Measurements from ENCODE around the gene TLE4.

TLE4 gene

GRCh38 chr9:79615038-79615437 lies 43.3 kb downstream of the TLE4 start:
- no peak overlapping the region for H3K9ac ChIP-seq (ENCODE audit: low read depth, low read length, poor library complexity, severe bottlenecking)
- no peaks in the 10 kb centered on the region for H3K9me3 ChIP-seq (ENCODE audit: insufficient read depth, low read depth, low read length)
- H3K79me2 ChIP-seq (ENCODE audit: insufficient read depth, low read length) = peaks cover 89% of the 10 kb centered on the region
- no peaks in the 10 kb centered on the region for H3K27me3 ChIP-seq (ENCODE audit: insufficient read depth, low read length, poor library complexity, severe bottlenecking)
- H3K4me2 ChIP-seq (ENCODE audit: low read depth, low read length, poor library complexity, severe bottlenecking) = no peak overlapping the region
- H2AFZ ChIP-seq (ENCODE audit: low read length) = no peak overlapping the region
- H3F3A ChIP-seq (ENCODE audit: low read depth) = no peaks in the 10 kb centered on the region
- H3K9me2 ChIP-seq (replicated peaks; ENCODE audit: low read depth, low read length) = no peaks in the 10 kb centered on the region
- H3K4me3 ChIP-seq (ENCODE audit: low read length, poor library complexity, severe bottlenecking) = no peak overlapping the region
- TF ChIP-seq, protein P1, sequence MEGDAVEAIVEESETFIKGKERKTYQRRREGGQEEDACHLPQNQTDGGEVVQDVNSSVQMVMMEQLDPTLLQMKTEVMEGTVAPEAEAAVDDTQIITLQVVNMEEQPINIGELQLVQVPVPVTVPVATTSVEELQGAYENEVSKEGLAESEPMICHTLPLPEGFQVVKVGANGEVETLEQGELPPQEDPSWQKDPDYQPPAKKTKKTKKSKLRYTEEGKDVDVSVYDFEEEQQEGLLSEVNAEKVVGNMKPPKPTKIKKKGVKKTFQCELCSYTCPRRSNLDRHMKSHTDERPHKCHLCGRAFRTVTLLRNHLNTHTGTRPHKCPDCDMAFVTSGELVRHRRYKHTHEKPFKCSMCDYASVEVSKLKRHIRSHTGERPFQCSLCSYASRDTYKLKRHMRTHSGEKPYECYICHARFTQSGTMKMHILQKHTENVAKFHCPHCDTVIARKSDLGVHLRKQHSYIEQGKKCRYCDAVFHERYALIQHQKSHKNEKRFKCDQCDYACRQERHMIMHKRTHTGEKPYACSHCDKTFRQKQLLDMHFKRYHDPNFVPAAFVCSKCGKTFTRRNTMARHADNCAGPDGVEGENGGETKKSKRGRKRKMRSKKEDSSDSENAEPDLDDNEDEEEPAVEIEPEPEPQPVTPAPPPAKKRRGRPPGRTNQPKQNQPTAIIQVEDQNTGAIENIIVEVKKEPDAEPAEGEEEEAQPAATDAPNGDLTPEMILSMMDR (conservative IDR thresholded peaks at IDR 0.05; ENCODE audit: low read length) = no peak
- no peak for TF ChIP-seq EZH2phosphoT487 (IDR thresholded peaks at IDR 0.05; ENCODE audit: borderline replicate concordance)
- peaks cover 58% of the 10 kb centered on the region for H3K4me1 ChIP-seq (ENCODE audit: insufficient read depth, low read length, poor library complexity, severe bottlenecking)
- H3K36me3 ChIP-seq (ENCODE audit: insufficient read depth, low read length) = peaks cover 10% of the 10 kb centered on the region; the same call in 1 of the 2 replicates
- H4K20me1 ChIP-seq (ENCODE audit: insufficient read depth, low read length, poor library complexity, severe bottlenecking) = peaks cover 14% of the 10 kb centered on the region

DNA sequence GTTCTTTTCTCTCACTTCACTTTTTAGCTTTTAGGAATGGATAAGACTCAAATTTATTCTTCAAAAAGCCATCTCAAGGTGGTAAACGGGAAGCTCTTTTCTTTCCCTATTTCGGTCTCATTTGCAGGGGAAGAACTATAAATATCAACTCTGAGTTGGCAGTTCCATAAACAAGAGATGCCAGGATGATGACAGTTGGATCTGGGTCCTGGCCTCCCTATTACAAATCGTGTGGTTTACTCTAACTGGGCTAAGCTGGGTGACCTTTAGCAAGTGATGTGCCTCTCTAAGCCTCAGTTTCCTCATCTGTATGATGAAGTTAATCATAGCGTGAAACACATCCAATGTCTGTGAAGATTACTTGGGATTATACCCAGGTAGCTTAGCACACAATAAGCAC lies 44.2 kb downstream of the TLE4 start:
- no peaks in the 10 kb centered on the region for H3F3A ChIP-seq (ENCODE audit: low read depth)
- TF ChIP-seq, protein P1 (conservative IDR thresholded peaks at IDR 0.05; ENCODE audit: low read length) = no peak
- TF ChIP-seq EZH2phosphoT487 (IDR thresholded peaks at IDR 0.05; ENCODE audit: borderline replicate concordance) = no peak
- H3K9ac ChIP-seq (ENCODE audit: low read depth, low read length, poor library complexity, severe bottlenecking) = no peak overlapping the region
- H3K79me2 ChIP-seq (ENCODE audit: insufficient read depth, low read length) = peaks cover 90% of the 10 kb centered on the region
- H3K4me3 ChIP-seq (ENCODE audit: low read length, poor library complexity, severe bottlenecking) = no peak overlapping the region
- H4K20me1 ChIP-seq (ENCODE audit: insufficient read depth, low read length, poor library complexity, severe bottlenecking) = peaks cover 10% of the 10 kb centered on the region
- H2AFZ ChIP-seq (ENCODE audit: low read length) = no peak overlapping the region
- H3K9me2 ChIP-seq (replicated peaks; ENCODE audit: low read depth, low read length) = no peaks in the 10 kb centered on the region
- H3K4me1 ChIP-seq (ENCODE audit: insufficient read depth, low read length, poor library complexity, severe bottlenecking) = peaks cover 56% of the 10 kb centered on the region
- no peaks in the 10 kb centered on the region for H3K27me3 ChIP-seq (ENCODE audit: insufficient read depth, low read length, poor library complexity, severe bottlenecking)
- peaks cover 10% of the 10 kb centered on the region; the same call in 1 of the 2 replicates for H3K36me3 ChIP-seq (ENCODE audit: insufficient read depth, low read length)
- no peaks in the 10 kb centered on the region for H3K9me3 ChIP-seq (ENCODE audit: insufficient read depth, low read depth, low read length)
- no peak overlapping the region for H3K4me2 ChIP-seq (ENCODE audit: low read depth, low read length, poor library complexity, severe bottlenecking)

DNA sequence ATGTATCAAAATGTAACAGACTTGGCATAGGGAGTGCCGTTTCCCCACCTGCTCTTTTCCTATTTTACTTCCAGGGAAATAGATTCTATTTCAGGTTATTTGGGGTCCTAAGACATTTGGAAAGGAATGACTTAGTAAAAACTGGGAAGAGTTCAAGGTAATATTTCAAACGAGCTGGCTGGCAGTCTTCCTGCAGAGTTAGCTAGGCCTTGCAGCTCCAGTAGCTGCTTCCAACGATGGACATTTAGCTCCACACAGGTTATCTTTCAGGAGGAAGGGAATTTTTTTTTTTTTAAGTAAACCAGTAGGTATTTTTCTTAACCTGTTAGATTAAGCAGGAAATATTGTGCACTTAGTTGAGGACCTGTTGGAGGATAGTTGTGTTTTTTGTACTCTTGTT lies 45.2 kb downstream of the TLE4 start:
- Histone ChIP-seq H3K27me3 (ENCODE audit: insufficient read depth, low read length, poor library complexity, severe bottlenecking) (no peaks in the 10 kb centered on the region), H3K4me1 (ENCODE audit: insufficient read depth, low read length, poor library complexity, severe bottlenecking) (peaks cover 53% of the 10 kb centered on the region), H3K4me2 (ENCODE audit: low read depth, low read length, poor library complexity, severe bottlenecking) (no peak overlapping the region), H3K4me3 (ENCODE audit: low read length, poor library complexity, severe bottlenecking) (no peak overlapping the region), H3K79me2 (ENCODE audit: insufficient read depth, low read length) (peaks cover 90% of the 10 kb centered on the region), H4K20me1 (ENCODE audit: insufficient read depth, low read length, poor library complexity, severe bottlenecking) (peaks cover 5% of the 10 kb centered on the region), H2AFZ (ENCODE audit: low read length) (no peak overlapping the region), H3K9me3 (ENCODE audit: insufficient read depth, low read depth, low read length) (no peaks in the 10 kb centered on the region), H3F3A (ENCODE audit: low read depth) (no peaks in the 10 kb centered on the region), H3K36me3 (ENCODE audit: insufficient read depth, low read length) (peaks cover 10% of the 10 kb centered on the region; the same call in 1 of the 2 replicates), H3K9ac (ENCODE audit: low read depth, low read length, poor library complexity, severe bottlenecking) (no peak overlapping the region), H3K9me2 (replicated peaks; ENCODE audit: low read depth, low read length) (no peaks in the 10 kb centered on the region)
- TF ChIP-seq, protein P1 (conservative IDR thresholded peaks at IDR 0.05; ENCODE audit: low read length) = no peak
- no peak for TF ChIP-seq EZH2phosphoT487 (IDR thresholded peaks at IDR 0.05; ENCODE audit: borderline replicate concordance)

All from Loucy (cell line).